Esophagus muscularis mucosa (tissue), 3 donors: Measurements from ENCODE around the gene ZNF862.

Source experiments
- POLR2A ChIP-seq: fragments of 450-650 bp; IDR thresholded peaks from one replicate; pipeline ENCODE4 v1.6.1; 2017; ENCODE audit warnings: antibody characterized with exemption, moderate library complexity, mild to moderate bottlenecking, low read depth
- TF ChIP-seq, protein P1 (sequence below), 3 experiments: fragments of 200-600 bp in 2 of 3; fragments of 450-650 bp in 1 of 3; sonication (generic) in 2 of 3; IDR thresholded peaks; one replicate each; pipeline ENCODE4 v1.5.1; 2017 to 2019; ENCODE audit warnings: antibody characterized with exemption in 3 of 3, mild to moderate bottlenecking in 2 of 3, moderate library complexity in 1 of 3

DNA sequence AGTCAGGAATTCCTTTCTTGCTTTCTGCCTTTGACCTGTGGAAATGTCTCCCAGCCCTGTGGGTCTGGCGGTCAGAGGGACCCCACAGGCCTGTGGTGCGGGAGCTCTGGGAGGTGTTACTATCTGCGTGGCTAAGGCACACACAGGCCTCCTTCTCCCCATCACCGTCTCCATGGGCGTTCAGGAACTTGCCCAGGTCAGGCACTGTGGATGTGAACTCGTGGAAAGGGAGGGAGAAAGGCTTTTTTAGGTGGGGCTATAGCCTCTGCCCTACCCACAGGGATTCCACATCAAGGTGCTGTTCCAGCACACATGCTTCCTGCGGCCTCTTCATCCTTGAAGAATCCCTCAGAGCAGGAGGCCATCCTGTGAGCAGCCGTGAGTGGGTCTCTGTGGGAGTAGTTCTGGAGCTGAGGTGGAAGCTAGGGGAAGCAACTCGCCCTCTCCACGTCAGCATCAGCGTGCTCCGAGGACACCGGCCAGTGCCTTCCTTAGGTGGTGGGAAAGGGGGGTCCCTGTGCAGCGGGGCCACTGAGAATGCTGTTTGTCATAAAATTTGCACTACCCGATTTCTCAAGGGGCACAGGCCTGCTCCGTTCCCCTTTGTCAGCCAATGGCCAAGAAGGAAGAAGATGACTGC, 28.1 kb downstream of the ZNF862 start:
- TF ChIP-seq POLR2A, result no peak
- TF ChIP-seq, protein P1, sequence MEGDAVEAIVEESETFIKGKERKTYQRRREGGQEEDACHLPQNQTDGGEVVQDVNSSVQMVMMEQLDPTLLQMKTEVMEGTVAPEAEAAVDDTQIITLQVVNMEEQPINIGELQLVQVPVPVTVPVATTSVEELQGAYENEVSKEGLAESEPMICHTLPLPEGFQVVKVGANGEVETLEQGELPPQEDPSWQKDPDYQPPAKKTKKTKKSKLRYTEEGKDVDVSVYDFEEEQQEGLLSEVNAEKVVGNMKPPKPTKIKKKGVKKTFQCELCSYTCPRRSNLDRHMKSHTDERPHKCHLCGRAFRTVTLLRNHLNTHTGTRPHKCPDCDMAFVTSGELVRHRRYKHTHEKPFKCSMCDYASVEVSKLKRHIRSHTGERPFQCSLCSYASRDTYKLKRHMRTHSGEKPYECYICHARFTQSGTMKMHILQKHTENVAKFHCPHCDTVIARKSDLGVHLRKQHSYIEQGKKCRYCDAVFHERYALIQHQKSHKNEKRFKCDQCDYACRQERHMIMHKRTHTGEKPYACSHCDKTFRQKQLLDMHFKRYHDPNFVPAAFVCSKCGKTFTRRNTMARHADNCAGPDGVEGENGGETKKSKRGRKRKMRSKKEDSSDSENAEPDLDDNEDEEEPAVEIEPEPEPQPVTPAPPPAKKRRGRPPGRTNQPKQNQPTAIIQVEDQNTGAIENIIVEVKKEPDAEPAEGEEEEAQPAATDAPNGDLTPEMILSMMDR (IDR thresholded peaks at IDR 0.05), result no peak
